ENCODE data around the gene EVX1.
A peak's percentile ranks its signal among the peaks of the same experiment; 100 is the strongest.

The EVX1 gene

DNA sequence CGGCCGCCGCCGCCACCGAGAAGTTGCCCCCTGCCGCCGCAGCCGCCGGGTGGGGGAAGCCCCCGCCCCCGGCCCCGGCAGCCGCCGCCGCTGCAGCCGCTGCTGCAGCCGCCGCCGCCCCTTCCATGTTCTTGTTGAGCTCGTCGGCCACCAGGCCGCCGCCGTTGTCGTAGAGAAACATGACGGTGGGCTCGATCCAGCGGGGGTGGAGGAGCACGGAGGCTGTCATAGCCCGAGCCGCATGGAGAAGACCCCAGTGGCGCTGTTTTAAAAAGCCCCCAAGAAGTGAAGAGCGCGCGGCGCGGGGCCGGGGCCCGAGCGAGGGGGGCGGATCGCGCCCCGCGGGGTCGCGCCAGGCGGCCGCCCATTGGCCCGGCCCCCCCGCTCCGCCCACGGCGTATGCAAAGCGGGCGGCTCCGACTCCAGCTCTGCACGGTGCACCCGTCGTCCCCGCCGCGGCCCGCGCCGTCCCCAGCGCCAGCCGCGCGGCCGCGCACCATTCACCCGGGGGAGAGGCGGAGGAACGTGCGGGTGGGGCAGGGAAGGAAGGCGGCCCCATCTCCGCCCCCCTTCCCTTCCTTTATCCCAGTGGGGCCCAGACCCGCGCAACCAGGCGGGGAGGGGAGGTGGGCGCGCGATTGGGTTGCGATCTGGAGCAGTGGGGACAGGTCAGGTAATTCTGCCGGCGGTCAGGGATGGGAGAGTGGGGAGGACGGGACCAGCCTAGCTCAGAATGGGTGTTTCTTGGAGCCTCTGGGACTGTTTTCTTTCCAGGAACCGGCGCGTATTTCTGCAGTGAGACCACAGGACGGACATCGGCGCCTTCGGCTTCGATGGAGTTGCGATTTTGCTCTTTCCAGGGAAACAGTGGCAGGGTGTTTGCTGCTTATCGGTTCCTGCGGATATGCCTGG, 42.5 kb upstream of the EVX1 start, which contains the start of gene HOXA13:
HOXA13 (minus strand) TSS at position 243 of the 912 bp plus-strand sequence; CDS start at position 229, 14 bp downstream.
- Histone ChIP-seq H3K36me3 (ENCODE audit: control insufficient read depth in 5 of 5, insufficient read depth in 5 of 5, low read length in 5 of 5) (no peaks in the 10 kb centered on the region), H3K4me3 (ENCODE audit: low read depth in 1 of 5, low read length in 5 of 5) (peak within 1 kb of the TSS; percentile 43 to 60 (median 55)), H3K9me3 (ENCODE audit: control insufficient read depth in 5 of 5, low read length in 5 of 5) (no peaks in the 10 kb centered on the region), H3K4me1 (ENCODE audit: control insufficient read depth in 5 of 5, insufficient read depth in 5 of 5, low read length in 5 of 5) (peaks cover 2 to 47% (median 40%) of the 10 kb centered on the region in 5 donors), H3K9ac (ENCODE audit: low read length in 5 of 5) (peak within 1 kb of the TSS in 1 of 5 donors; percentile 2), H3K27me3 (ENCODE audit: control insufficient read depth in 5 of 5, insufficient read depth in 4 of 5, low read length in 5 of 5) (peaks cover 73 to 88% (median 74%) of the 10 kb centered on the region in 5 donors), H3K27ac (ENCODE audit: low read depth, low read length) (no peak within 1 kb of the TSS)

DNA sequence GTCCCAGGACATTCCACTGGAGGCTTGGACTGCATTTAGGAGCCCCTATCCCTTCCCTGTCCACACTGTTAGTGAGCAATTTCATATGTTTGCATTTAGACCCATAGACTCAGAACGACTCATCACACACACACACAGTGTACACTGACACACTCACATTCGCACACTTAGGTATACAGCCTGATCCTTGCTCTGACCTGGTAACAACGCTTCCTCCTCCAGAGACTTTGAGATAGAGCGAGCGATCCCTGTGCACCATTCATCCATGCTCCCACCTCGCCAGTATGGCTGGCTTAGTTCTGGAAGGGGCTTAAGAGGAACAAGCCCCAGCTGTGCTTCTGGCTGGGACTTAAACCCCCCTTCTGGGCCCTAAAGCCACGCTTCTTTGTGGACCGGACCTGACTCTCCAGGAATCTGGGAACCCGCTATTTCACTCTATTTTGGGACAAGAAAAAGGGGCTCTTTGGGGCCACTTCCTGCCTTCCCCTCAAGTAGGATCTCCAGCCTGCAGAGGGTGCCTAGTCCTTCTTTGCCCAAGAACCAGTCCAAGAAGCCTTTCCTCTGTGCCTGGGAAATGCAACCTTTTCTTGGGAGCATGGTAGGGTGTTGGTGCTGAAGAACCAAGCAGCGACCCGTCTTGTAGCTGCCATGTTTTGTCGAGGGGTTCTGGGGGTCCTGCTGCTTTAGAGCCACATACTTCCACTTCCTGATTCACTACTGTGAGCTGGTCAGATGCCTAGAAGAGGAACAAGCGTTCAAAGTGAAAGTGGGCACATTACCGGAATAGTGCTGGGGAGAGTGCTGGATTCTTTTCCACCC, 41.6 kb upstream of the EVX1 start:
- Histone ChIP-seq H3K9ac (ENCODE audit: low read length in 5 of 5) (no peak overlapping the region), H3K36me3 (ENCODE audit: control insufficient read depth in 5 of 5, insufficient read depth in 5 of 5, low read length in 5 of 5) (no peaks in the 10 kb centered on the region), H3K9me3 (ENCODE audit: control insufficient read depth in 5 of 5, low read length in 5 of 5) (peaks cover 0 to 2% (median 0%) of the 10 kb centered on the region in 5 donors), H3K4me3 (ENCODE audit: low read depth in 1 of 5, low read length in 5 of 5) (peak overlapping the region; percentile 45 to 60 (median 55)), H3K27ac (ENCODE audit: low read depth, low read length) (no peak overlapping the region), H3K4me1 (ENCODE audit: control insufficient read depth in 5 of 5, insufficient read depth in 5 of 5, low read length in 5 of 5) (peaks cover 2 to 56% (median 47%) of the 10 kb centered on the region in 5 donors), H3K27me3 (ENCODE audit: control insufficient read depth in 5 of 5, insufficient read depth in 4 of 5, low read length in 5 of 5) (peaks cover 73 to 88% (median 77%) of the 10 kb centered on the region in 5 donors)

DNA sequence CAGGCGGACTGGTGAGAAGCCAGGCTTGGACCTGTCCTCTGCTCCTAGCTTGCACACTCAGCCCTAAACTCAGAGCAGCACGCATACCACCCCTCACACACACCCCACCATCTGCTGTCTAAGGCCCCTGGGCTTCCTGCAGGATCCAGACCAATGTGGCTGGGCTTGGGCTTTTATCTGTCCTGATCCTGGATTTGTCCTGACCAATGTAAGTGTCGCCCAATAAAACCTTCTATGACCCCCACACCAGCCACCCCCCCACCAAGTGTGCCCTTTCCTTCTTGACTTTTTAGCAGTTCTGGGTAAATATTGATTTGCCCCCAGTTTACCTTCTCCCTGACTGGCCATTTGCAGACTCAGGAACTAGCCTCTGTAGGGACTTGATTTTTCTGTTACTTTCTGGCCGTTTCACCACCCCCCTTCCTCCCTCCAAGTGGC, 41.0 kb upstream of the EVX1 start:
- peak overlapping the region; percentile 12 to 60 (median 45) for H3K4me3 ChIP-seq (ENCODE audit: low read depth in 1 of 5, low read length in 5 of 5)
- H3K27ac ChIP-seq (ENCODE audit: low read depth, low read length): no peak overlapping the region
- peaks cover 76 to 90% (median 80%) of the 10 kb centered on the region in 5 donors for H3K27me3 ChIP-seq (ENCODE audit: control insufficient read depth in 5 of 5, insufficient read depth in 4 of 5, low read length in 5 of 5)
- peaks cover 0 to 2% (median 0%) of the 10 kb centered on the region in 5 donors for H3K9me3 ChIP-seq (ENCODE audit: control insufficient read depth in 5 of 5, low read length in 5 of 5)
- H3K9ac ChIP-seq (ENCODE audit: low read length in 5 of 5): no peak overlapping the region
- H3K36me3 ChIP-seq (ENCODE audit: control insufficient read depth in 5 of 5, insufficient read depth in 5 of 5, low read length in 5 of 5): no peaks in the 10 kb centered on the region
- peaks cover 0 to 53% (median 45%) of the 10 kb centered on the region in 5 donors for H3K4me1 ChIP-seq (ENCODE audit: control insufficient read depth in 5 of 5, insufficient read depth in 5 of 5, low read length in 5 of 5)

DNA sequence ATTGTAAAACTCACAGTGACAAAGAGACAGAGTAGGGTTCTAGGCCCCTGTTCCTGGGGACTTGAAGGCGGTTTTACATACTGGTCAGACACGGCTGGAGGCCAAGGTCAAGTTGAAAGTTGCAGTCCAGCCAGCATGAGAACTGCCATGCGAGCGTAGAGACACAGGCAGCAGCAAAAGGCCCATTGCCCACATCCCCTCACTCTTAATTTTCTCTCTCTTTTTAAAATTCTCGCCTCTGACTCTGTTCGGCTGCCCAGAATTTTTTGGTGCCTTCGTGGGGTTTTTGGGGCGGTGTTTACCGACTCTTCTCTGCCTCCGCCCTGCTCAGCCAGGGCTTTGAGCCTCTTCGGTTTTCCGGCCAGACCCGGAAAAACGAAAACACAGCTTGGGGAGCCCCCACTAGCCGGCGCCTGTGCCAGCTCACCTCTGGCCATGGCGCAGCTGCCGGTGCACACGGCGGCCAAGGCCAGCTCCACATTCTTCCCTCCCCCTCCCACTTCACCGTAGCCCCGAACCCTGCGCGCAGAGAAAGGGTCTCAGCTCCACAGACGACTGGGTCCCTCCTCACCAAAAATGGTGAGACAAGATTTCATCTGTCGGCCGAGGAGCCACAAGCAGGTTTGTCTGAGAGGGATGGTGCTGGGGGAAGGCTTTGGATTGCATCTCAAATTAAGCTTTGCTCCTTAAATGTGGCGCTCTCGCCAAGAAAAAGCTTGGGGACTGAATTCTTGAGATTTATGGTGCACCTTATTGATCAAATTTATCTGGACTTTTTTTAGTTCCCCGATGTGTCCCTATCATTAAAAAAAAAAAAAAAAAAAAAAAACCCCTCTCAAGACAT, 40.4 kb upstream of the EVX1 start:
- no peaks in the 10 kb centered on the region for H3K36me3 ChIP-seq (ENCODE audit: control insufficient read depth in 5 of 5, insufficient read depth in 5 of 5, low read length in 5 of 5)
- peaks cover 0 to 2% (median 0%) of the 10 kb centered on the region in 5 donors for H3K9me3 ChIP-seq (ENCODE audit: control insufficient read depth in 5 of 5, low read length in 5 of 5)
- peaks cover 79 to 90% (median 80%) of the 10 kb centered on the region in 5 donors for H3K27me3 ChIP-seq (ENCODE audit: control insufficient read depth in 5 of 5, insufficient read depth in 4 of 5, low read length in 5 of 5)
- no peak overlapping the region for H3K9ac ChIP-seq (ENCODE audit: low read length in 5 of 5)
- H3K4me1 ChIP-seq (ENCODE audit: control insufficient read depth in 5 of 5, insufficient read depth in 5 of 5, low read length in 5 of 5): peaks cover 0 to 53% (median 45%) of the 10 kb centered on the region in 5 donors
- no peak overlapping the region for H3K4me3 ChIP-seq (ENCODE audit: low read depth in 1 of 5, low read length in 5 of 5)
- H3K27ac ChIP-seq (ENCODE audit: low read depth, low read length): no peak overlapping the region

DNA sequence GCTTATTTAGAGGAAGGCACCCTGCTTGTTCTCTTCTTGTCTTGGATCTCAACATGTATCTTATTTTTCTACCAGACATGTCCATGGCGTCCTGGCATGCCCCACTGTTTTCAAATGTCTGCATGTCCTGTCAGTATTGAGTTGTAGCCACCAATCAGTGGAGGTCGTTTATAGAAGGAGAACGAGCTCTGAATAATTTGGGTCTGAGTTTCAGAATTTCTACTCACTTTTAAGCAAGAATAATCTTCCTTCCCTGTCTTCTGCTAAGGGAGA, 39.8 kb upstream of the EVX1 start:
- peaks cover 0 to 2% (median 0%) of the 10 kb centered on the region in 5 donors for H3K9me3 ChIP-seq (ENCODE audit: control insufficient read depth in 5 of 5, low read length in 5 of 5)
- no peaks in the 10 kb centered on the region for H3K36me3 ChIP-seq (ENCODE audit: control insufficient read depth in 5 of 5, insufficient read depth in 5 of 5, low read length in 5 of 5)
- no peak overlapping the region for H3K4me3 ChIP-seq (ENCODE audit: low read depth in 1 of 5, low read length in 5 of 5)
- peaks cover 0 to 53% (median 45%) of the 10 kb centered on the region in 5 donors for H3K4me1 ChIP-seq (ENCODE audit: control insufficient read depth in 5 of 5, insufficient read depth in 5 of 5, low read length in 5 of 5)
- peaks cover 74 to 85% (median 75%) of the 10 kb centered on the region in 5 donors for H3K27me3 ChIP-seq (ENCODE audit: control insufficient read depth in 5 of 5, insufficient read depth in 4 of 5, low read length in 5 of 5)
- no peak overlapping the region for H3K9ac ChIP-seq (ENCODE audit: low read length in 5 of 5)
- no peak overlapping the region for H3K27ac ChIP-seq (ENCODE audit: low read depth, low read length)

DNA sequence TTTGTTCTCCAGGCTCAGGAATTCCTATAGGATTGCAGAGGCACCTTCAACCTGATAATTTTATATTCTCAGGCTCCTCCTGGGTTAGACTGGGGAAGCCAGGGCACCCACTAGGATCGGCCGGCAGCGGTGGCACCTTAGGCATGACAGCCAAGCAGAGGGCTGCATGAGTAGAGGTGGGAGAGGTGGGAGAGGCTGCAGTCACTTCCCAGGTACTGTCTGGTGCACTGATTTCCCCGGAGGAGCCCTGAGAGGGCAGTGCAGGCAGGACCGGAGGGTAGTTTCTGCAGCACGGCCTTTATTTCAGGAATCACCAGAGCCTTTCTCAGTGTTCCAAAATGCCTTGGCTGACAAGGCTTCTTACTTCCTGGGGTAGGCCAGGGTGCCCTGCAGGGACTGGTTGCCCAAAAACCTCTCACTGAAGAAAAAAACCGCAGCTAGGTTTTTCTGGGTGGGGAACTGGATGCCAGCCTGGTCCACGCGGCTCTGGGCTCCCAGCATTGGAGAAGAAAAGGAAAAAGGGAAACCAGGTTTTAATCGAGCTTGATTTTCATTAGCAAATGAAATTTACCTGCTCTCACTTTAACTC, 39.1 kb upstream of the EVX1 start:
- Histone ChIP-seq H3K4me1 (ENCODE audit: control insufficient read depth in 5 of 5, insufficient read depth in 5 of 5, low read length in 5 of 5) (peaks cover 0 to 54% (median 41%) of the 10 kb centered on the region in 5 donors), H3K9me3 (ENCODE audit: control insufficient read depth in 5 of 5, low read length in 5 of 5) (peaks cover 0 to 2% (median 0%) of the 10 kb centered on the region in 5 donors), H3K27me3 (ENCODE audit: control insufficient read depth in 5 of 5, insufficient read depth in 4 of 5, low read length in 5 of 5) (peaks cover 69 to 84% (median 73%) of the 10 kb centered on the region in 5 donors), H3K9ac (ENCODE audit: low read length in 5 of 5) (no peak overlapping the region), H3K4me3 (ENCODE audit: low read depth in 1 of 5, low read length in 5 of 5) (no peak overlapping the region), H3K27ac (ENCODE audit: low read depth, low read length) (no peak overlapping the region), H3K36me3 (ENCODE audit: control insufficient read depth in 5 of 5, insufficient read depth in 5 of 5, low read length in 5 of 5) (no peaks in the 10 kb centered on the region)

DNA sequence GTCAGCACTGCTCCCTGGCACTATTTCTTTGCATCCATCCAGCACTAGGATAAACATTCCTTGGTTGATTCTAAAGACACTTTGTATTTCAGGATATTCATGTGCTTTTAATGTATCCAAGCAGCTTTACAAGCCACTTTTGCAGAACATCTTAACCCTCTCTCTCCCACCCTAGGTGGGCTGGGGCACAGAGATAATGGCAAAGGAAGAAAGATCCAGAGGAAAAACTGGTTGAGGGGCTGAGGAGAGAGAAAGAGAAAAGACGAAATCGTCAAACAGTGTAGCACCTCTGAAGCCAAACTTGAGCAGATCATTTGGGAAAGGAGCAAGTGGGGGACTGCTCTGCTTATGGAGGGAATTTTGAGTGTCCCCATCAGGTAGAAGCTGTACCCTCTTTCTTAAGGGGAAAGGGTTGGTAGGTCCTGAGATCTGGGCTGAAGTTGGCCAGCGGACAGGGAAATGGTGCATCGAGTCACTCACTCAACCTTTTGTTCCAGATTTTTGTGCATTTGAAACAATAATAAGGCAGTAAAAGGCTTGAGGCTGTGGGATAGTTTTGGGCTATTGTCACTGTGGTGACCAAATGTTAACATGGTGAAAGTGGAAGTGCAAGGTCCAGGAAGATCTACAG, 38.5 kb upstream of the EVX1 start:
- Histone ChIP-seq H3K9ac (ENCODE audit: low read length in 5 of 5) (no peak overlapping the region), H3K27ac (ENCODE audit: low read depth, low read length) (no peak overlapping the region), H3K4me1 (ENCODE audit: control insufficient read depth in 5 of 5, insufficient read depth in 5 of 5, low read length in 5 of 5) (peaks cover 0 to 47% (median 35%) of the 10 kb centered on the region in 5 donors), H3K36me3 (ENCODE audit: control insufficient read depth in 5 of 5, insufficient read depth in 5 of 5, low read length in 5 of 5) (no peaks in the 10 kb centered on the region), H3K4me3 (ENCODE audit: low read depth in 1 of 5, low read length in 5 of 5) (no peak overlapping the region), H3K27me3 (ENCODE audit: control insufficient read depth in 5 of 5, insufficient read depth in 4 of 5, low read length in 5 of 5) (peaks cover 63 to 83% (median 70%) of the 10 kb centered on the region in 5 donors), H3K9me3 (ENCODE audit: control insufficient read depth in 5 of 5, low read length in 5 of 5) (peaks cover 0 to 2% (median 0%) of the 10 kb centered on the region in 5 donors)

DNA sequence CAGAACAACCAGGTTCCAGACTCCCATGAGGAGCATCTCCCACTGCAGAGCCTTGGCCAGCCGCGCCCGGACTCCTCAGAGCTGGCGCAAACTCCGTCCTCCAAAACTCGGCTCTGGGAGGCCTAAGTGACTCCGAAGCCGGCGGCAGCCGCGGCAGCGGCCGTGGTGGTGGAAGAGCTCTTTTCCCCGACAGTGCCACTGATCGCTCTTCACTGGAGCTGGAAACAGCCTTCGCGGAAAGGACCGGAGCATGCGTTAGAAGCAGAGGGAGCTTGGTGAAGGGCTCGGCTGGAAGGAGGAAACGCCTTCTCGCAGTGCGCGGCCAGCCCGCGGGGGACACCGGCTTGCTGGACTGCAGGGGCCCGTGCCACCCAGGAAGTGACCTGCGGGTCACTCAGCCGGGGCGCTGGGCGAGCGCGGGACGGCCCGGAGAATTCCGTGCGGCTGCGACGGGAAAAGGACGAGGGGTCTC, 37.7 kb upstream of the EVX1 start:
- Histone ChIP-seq H3K4me3 (ENCODE audit: low read depth in 1 of 5, low read length in 5 of 5) (peak overlapping the region in 4 of 5 donors; percentile 30 to 55 (median 37)), H3K4me1 (ENCODE audit: control insufficient read depth in 5 of 5, insufficient read depth in 5 of 5, low read length in 5 of 5) (peaks cover 0 to 42% (median 32%) of the 10 kb centered on the region in 5 donors), H3K27ac (ENCODE audit: low read depth, low read length) (no peak overlapping the region), H3K36me3 (ENCODE audit: control insufficient read depth in 5 of 5, insufficient read depth in 5 of 5, low read length in 5 of 5) (no peaks in the 10 kb centered on the region), H3K9ac (ENCODE audit: low read length in 5 of 5) (no peak overlapping the region), H3K9me3 (ENCODE audit: control insufficient read depth in 5 of 5, low read length in 5 of 5) (peaks cover 0 to 2% (median 0%) of the 10 kb centered on the region in 5 donors), H3K27me3 (ENCODE audit: control insufficient read depth in 5 of 5, insufficient read depth in 4 of 5, low read length in 5 of 5) (peaks cover 60 to 85% (median 70%) of the 10 kb centered on the region in 5 donors)

Measured in subcutaneous abdominal adipose tissue (tissue), 5 donors.